H1 (cell line): ENCODE results near the gene SND1. TPM values are rescaled to one million over a fixed set of nuclear protein-coding genes. Genes with fewer than 3 reads are reported as not detected.

Experiments
- CHD1 ChIP-seq: IDR thresholded peaks from 2 replicates; pipeline ENCODE4 v1.6.1; 2012; ENCODE audit warnings: low read depth, low read length, improper control_type of control experiment
- CTCF ChIP-seq, 3 experiments: IDR thresholded peaks; 1 replicate in 2 of 3; 2 replicates in 1 of 3; pipeline versions ENCODE4 v1.5.1 to v1.6.1; 2011; ENCODE audit warnings: low read length in 3 of 3, mild to moderate bottlenecking in 3 of 3, inconsistent platforms in 2 of 3, low read depth in 1 of 3, moderate library complexity in 1 of 3; ENCODE audit not compliant: insufficient read depth in 1 of 3; ENCODE audit errors: control extremely low read depth in 1 of 3
- polyA plus RNA-seq, 7 experiments: library from polyadenylated mRNA; depleted of rRNA in 3 of 7; stranded (reverse) in 5 of 7; unstranded in 2 of 7; fragments of >200 nt in 5 of 7; fragments of 200-250 nt in 2 of 7; gene quantifications; 1 replicate in 5 of 7; 2 replicates in 1 of 7; 4 replicates in 1 of 7; pipeline versions ENCODE4 v1.2.1 to v1.2.3, GENCODE V29; 2011 to 2013; ENCODE audit warnings: missing spikeins in 2 of 7, mixed read lengths in 2 of 7
- total RNA-seq: library from RNA; stranded (reverse); fragmentation: NEBNext Ultra II Directional; extraction: Animal tissue kit (Norgen Biotek cat#: 25700); gene quantifications from 2 replicates; pipeline ENCODE4 v1.2.1, GENCODE V29; 2021

Gene SND1
- total and polyA plus RNA-seq, 2 of the 8 experiments (the other 6 are each of a cell fraction or from before 2014, with no cell fraction given): 122 to 290 TPM

- TF ChIP-seq CHD1: no peak; the same call in 1 of the 2 replicates
- no peak for TF ChIP-seq CTCF (IDR thresholded peaks at IDR 0.05; ENCODE audit: control extremely low read depth in 1 of 3, insufficient read depth in 1 of 3, low read depth in 1 of 3, low read length in 3 of 3)
Observed at GRCh38 chr7:127652333-127653248, 597 bp downstream of the SND1 start (continued).
